ENCODE results near the gene CCDC87. TPM values are rescaled to one million over a fixed set of nuclear protein-coding genes. Genes with fewer than 3 reads are reported as not detected.
"Not testable (repeated sequence)": the region's sequence is repeated elsewhere in the genome, so short reads cannot be mapped to it uniquely, and the experiment has no call there.

The CCDC87 gene
- total RNA-seq, 1 donor from 2014 or later: 0.50 TPM

GRCh38 chr11:66614073-66614472 is 21.2 kb upstream of the CCDC87 start:
- H3K4me3 ChIP-seq: no peak overlapping the region
- no peak overlapping the region for H3K27ac ChIP-seq
- no peaks in the 10 kb centered on the region for H3K9me3 ChIP-seq
- intact Hi-C loops (cut with DNase I): no loop called here
- TF ChIP-seq CTCF (IDR thresholded peaks at IDR 0.05): no peak
- DNase-seq: no peak
- ATAC-seq: no peak
- H3K36me3 ChIP-seq: peaks cover 3% of the 10 kb centered on the region
- H3K27me3 ChIP-seq (ENCODE audit: low read depth): no peaks in the 10 kb centered on the region
- peaks cover 21% of the 10 kb centered on the region for H3K4me1 ChIP-seq

- intact Hi-C loops (cut with DNase I): no loop called here
- no peaks in the 10 kb centered on the region for H3K27me3 ChIP-seq (ENCODE audit: low read depth)
- DNase-seq: no peak
- no peak for ATAC-seq
- H3K9me3 ChIP-seq: no peaks in the 10 kb centered on the region
- H3K27ac ChIP-seq: no peak overlapping the region
- H3K4me1 ChIP-seq: peaks cover 7% of the 10 kb centered on the region
- TF ChIP-seq CTCF (IDR thresholded peaks at IDR 0.05): no peak
- no peaks in the 10 kb centered on the region for H3K36me3 ChIP-seq
- H3K4me3 ChIP-seq: no peak overlapping the region
Measured at GRCh38 chr11:66612458-66612857, 19.6 kb upstream of the CCDC87 start.

GRCh38 chr11:66609721-66610617 is 17.1 kb upstream of the CCDC87 start:
- no peak for TF ChIP-seq CTCF (IDR thresholded peaks at IDR 0.05)
- no peak for ATAC-seq
- Histone ChIP-seq H3K36me3 (peaks cover 13% of the 10 kb centered on the region), H3K4me3 (no peak overlapping the region), H3K27ac (no peak overlapping the region), H3K4me1 (no peaks in the 10 kb centered on the region), H3K27me3 (ENCODE audit: low read depth) (no peaks in the 10 kb centered on the region), H3K9me3 (no peaks in the 10 kb centered on the region)
- DNase-seq: no peak
- intact Hi-C loops (cut with DNase I): no loop called here

GRCh38 chr11:66607126-66607834 is 14.4 kb upstream of the CCDC87 start:
- Histone ChIP-seq H3K27ac (no peak overlapping the region), H3K9me3 (no peaks in the 10 kb centered on the region), H3K36me3 (peaks cover 33% of the 10 kb centered on the region), H3K27me3 (ENCODE audit: low read depth) (no peaks in the 10 kb centered on the region), H3K4me1 (no peaks in the 10 kb centered on the region), H3K4me3 (no peak overlapping the region)
- peak; percentile 21 to 37 for ATAC-seq
- TF ChIP-seq CTCF (IDR thresholded peaks at IDR 0.05): no peak
- no peak for DNase-seq
- intact Hi-C loops (cut with DNase I): no loop called here

- intact Hi-C loops (cut with DNase I); ATAC-seq; H3K4me1 ChIP-seq; H3K27ac ChIP-seq; DNase-seq; H3K4me3 ChIP-seq; H3K27me3 ChIP-seq (ENCODE audit: low read depth); H3K9me3 ChIP-seq: not testable (repeated sequence)
- peaks cover 40% of the 10 kb centered on the region for H3K36me3 ChIP-seq
Measured at GRCh38 chr11:66606608-66607007, 13.7 kb upstream of the CCDC87 start.

- Histone ChIP-seq H3K27me3 (ENCODE audit: low read depth) (no peaks in the 10 kb centered on the region), H3K36me3 (peaks cover 59% of the 10 kb centered on the region)
Measured at GRCh38 chr11:66604155-66604554, 11.3 kb upstream of the CCDC87 start.

More at GRCh38 chr11:66604155-66604554, 11.3 kb upstream of the CCDC87 start:
- ATAC-seq: no peak
- Histone ChIP-seq H3K27ac (no peak overlapping the region), H3K4me3 (no peak overlapping the region), H3K4me1 (no peaks in the 10 kb centered on the region), H3K9me3 (no peaks in the 10 kb centered on the region)
- TF ChIP-seq CTCF (IDR thresholded peaks at IDR 0.05): no peak
- no peak for DNase-seq
- intact Hi-C loops (cut with DNase I): no loop called here
